Stimulated activated naive CD8-positive, alpha-beta T cell treated with anti-CD3 and anti-CD28 coated beads, Interleukin-15, Interleukin-2, amounts not matched to agents 100 ng/mL and 50 ng/mL, for 24 hours (primary cell): Measurements from ENCODE around the gene AASDHPPT.
"Not testable (repeated sequence)": the region's sequence is repeated elsewhere in the genome, so short reads cannot be mapped to it uniquely, and the experiment has no call there.

Experiments used
- H3K27ac Mint-ChIP-seq: one replicate; pipeline ENCODE4 v1.8.0; 2021; ENCODE audit warnings: mild to moderate bottlenecking, mixed read lengths
- H3K27me3 Mint-ChIP-seq: one replicate; pipeline ENCODE4 v1.8.0; 2021; ENCODE audit warnings: mixed read lengths
- H3K36me3 Mint-ChIP-seq: one replicate; pipeline ENCODE4 v1.8.0; 2021; ENCODE audit warnings: low read depth, mixed read lengths
- H3K4me1 Mint-ChIP-seq: one replicate; pipeline ENCODE4 v1.8.0; 2021; ENCODE audit warnings: low read depth, mixed read lengths
- H3K4me3 Mint-ChIP-seq: one replicate; pipeline ENCODE4 v1.8.0; 2021; ENCODE audit warnings: mild to moderate bottlenecking, mixed read lengths
- H3K9me3 Mint-ChIP-seq: one replicate; pipeline ENCODE4 v1.8.0; 2021; ENCODE audit warnings: mixed read lengths

AASDHPPT gene, protein sequence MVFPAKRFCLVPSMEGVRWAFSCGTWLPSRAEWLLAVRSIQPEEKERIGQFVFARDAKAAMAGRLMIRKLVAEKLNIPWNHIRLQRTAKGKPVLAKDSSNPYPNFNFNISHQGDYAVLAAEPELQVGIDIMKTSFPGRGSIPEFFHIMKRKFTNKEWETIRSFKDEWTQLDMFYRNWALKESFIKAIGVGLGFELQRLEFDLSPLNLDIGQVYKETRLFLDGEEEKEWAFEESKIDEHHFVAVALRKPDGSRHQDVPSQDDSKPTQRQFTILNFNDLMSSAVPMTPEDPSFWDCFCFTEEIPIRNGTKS

DNA sequence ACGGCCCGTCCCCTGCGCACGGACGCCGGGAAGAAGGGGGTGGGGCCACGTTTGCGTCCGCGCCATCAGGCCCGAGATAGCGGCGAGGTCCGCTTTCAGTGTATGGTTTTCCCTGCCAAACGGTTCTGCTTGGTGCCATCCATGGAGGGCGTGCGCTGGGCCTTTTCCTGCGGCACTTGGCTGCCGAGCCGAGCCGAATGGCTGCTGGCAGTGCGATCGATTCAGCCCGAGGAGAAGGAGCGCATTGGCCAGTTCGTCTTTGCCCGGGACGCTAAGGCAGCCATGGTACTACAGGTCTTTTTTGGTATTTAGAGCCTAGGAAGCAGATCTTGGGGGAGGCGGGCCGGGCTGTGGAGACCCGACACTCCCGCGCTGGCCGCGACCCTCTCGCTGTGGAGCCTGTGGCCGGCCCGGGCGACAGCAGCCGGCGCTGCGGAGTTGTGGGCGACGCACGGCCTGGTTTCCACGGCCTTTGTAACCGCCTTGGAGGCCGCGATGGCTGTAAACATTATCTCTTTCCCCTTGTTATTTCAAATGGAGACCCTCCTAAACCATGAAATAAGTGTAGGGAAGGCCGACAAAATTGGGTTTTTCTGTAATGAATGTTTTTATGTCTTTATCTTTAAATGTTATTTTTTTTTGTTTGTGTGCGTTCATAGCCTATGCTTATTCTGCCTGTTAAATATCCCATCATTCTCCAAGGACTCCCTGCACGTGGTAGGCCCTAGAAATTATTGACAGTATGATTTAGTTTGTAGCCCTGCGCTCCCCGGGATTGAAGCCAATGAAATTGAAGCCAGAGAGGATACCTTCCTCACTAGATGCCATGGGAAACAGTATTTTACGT, at the start of gene AASDHPPT:
AASDHPPT (plus strand) TSS at position 54 of the 847 bp plus-strand sequence; CDS start at position 103, 49 bp downstream.
- no peaks in the 10 kb centered on the region for H3K9me3 Mint-ChIP-seq

DNA sequence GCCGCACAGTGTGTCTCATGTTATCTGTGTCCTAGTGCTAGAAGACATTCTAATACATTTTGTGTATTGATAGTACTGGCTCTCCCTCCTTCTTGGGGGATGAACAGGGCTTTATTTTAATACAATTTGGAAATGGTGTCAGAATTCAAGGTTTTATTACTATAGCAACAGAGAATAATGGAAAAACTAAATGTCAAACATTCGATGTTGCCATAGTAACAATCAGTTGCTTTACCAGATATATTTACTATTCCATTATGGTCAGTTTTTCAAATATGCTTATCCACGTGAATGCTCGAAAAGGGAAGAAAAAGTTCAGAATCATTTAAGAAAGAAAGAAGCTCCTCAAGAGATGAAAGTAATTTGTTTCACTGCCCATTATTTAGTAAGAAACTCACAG, 46.9 kb upstream of the AASDHPPT start:
- peaks cover 57% of the 10 kb centered on the region for H3K27me3 Mint-ChIP-seq
- H3K9me3 Mint-ChIP-seq, result peaks cover 3% of the 10 kb centered on the region
- H3K4me3 Mint-ChIP-seq, result no peak overlapping the region
- H3K4me1 Mint-ChIP-seq, result no peaks in the 10 kb centered on the region
- no peak overlapping the region for H3K27ac Mint-ChIP-seq
- H3K36me3 Mint-ChIP-seq, result no peaks in the 10 kb centered on the region

More for the DNA sequence above, at the start of gene AASDHPPT:
- H3K4me1 Mint-ChIP-seq, result peaks cover 65% of the 10 kb centered on the region
- no peaks in the 10 kb centered on the region for H3K27me3 Mint-ChIP-seq
- peak within 1 kb of the TSS; percentile 98 for H3K27ac Mint-ChIP-seq
- H3K36me3 Mint-ChIP-seq, result peaks cover 34% of the 10 kb centered on the region
- peak within 1 kb of the TSS; percentile 97 for H3K4me3 Mint-ChIP-seq

DNA sequence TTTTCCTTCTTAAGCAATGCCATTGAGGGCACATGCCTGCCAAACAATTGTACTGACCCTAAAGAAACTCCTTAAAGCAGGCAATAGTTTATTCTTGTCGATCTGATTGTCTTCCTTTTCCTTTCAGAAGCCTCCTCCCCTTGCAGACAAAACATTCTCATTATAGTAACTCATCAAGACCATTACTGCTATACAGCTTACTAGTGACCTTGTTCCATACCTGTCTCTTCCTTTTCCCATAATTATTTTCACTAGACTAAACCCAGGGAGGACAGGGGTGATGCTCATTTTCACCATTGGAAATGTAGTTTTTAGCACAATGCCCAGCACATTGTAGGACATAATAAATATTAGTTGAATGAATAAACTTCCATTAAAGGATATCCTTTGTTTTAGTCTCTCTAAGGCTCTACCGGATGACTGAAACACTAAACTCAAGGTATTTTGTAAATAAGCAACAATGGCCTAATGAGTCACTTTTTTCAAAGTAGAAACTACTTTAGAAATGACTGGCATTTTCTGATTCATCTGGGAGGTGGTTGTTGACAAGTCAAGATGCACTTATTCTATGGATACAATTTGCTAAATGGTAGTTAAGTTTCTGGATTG, 46.2 kb upstream of the AASDHPPT start:
- Mint-ChIP-seq H3K4me1 (no peaks in the 10 kb centered on the region), H3K27me3 (peaks cover 58% of the 10 kb centered on the region), H3K9me3 (peaks cover 3% of the 10 kb centered on the region), H3K36me3 (no peaks in the 10 kb centered on the region), H3K27ac (no peak overlapping the region), H3K4me3 (no peak overlapping the region)

DNA sequence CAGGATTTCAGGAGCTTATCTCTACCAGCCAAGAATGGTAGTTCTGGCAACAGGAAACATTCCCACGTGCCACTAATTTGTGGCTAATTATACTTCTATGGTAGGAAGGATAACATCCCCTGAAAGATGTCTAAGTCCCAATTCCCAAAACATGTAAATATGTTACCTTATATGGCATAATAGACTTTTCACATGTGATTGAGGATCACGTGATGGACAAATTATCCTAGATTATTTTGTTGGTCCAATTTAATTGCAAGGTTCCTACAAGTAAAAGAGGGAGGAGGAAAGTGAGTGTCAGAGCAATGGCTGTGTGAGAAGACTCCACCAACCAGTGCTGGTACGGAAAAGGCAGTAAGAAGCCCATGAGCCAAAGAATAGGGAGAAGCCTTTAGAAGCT, 45.5 kb upstream of the AASDHPPT start:
- no peaks in the 10 kb centered on the region for H3K36me3 Mint-ChIP-seq
- no peak overlapping the region for H3K4me3 Mint-ChIP-seq
- H3K4me1 Mint-ChIP-seq, result no peaks in the 10 kb centered on the region
- no peak overlapping the region for H3K27ac Mint-ChIP-seq
- peaks cover 3% of the 10 kb centered on the region for H3K9me3 Mint-ChIP-seq
- H3K27me3 Mint-ChIP-seq, result peaks cover 54% of the 10 kb centered on the region

DNA sequence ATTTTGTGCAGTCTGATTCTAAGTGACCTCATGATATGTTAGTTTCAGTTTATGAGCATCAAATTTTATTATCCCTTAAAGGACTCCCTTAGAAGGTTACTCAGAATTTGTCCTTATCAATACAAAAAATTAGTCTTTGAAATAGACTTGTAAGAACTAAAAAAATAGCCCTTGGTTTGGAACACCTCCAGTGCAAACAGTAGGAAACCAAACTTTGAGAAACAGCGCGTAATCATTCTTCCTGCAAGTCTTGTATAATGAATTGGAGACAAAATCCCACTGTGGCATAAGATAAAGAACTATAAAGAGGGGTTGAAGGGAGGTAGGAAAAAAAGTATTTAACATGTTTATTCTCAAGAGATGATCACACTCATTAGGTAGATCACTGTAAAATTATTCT, 44.6 kb upstream of the AASDHPPT start:
- no peak overlapping the region for H3K4me3 Mint-ChIP-seq
- H3K9me3 Mint-ChIP-seq, result peaks cover 3% of the 10 kb centered on the region
- H3K27ac Mint-ChIP-seq, result no peak overlapping the region
- no peaks in the 10 kb centered on the region for H3K4me1 Mint-ChIP-seq
- no peaks in the 10 kb centered on the region for H3K36me3 Mint-ChIP-seq
- peaks cover 47% of the 10 kb centered on the region for H3K27me3 Mint-ChIP-seq

DNA sequence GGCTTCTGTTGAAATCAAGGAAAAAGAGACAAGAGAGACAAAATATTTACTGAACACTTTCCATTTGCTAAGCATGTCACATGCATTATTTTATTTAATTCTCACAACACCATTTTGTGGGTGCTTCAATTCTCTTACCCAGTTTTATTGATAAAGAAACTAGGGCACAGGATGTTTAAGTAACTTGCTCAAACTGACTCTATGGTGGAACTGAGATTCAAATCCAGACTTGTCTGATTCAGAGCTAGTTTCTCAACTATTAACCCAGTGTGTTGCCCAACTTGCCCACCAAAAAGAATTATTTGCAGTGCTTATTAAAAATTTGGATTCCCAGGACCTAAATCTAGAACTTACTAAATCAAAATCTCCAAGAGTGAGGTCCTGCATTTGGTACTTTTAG, 33.9 kb upstream of the AASDHPPT start:
- Mint-ChIP-seq H3K9me3 (no peaks in the 10 kb centered on the region), H3K4me1 (no peaks in the 10 kb centered on the region), H3K36me3 (no peaks in the 10 kb centered on the region), H3K27ac (no peak overlapping the region), H3K4me3 (no peak overlapping the region), H3K27me3 (peaks cover 21% of the 10 kb centered on the region)

DNA sequence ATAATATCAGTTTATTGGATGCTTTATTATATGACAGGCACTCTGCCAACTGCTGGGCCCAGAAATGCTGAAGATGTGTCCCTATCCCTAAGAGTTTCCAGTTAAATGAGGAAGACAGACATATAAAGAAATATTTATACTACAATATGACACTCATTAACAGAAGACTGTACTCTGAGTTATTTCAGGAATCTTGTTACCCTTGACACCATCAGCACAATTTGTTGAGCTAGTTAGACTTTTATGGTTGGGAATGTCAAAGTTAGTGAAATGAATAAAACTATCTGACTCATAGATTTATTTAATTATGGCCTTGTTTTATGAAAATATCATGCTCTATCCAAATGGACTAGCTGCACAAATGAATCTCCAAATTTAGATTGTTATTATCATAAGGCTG, 29.8 kb upstream of the AASDHPPT start:
- Mint-ChIP-seq H3K27ac (no peak overlapping the region), H3K36me3 (no peaks in the 10 kb centered on the region), H3K4me3 (no peak overlapping the region), H3K9me3 (no peaks in the 10 kb centered on the region), H3K4me1 (no peaks in the 10 kb centered on the region), H3K27me3 (peaks cover 16% of the 10 kb centered on the region)

DNA sequence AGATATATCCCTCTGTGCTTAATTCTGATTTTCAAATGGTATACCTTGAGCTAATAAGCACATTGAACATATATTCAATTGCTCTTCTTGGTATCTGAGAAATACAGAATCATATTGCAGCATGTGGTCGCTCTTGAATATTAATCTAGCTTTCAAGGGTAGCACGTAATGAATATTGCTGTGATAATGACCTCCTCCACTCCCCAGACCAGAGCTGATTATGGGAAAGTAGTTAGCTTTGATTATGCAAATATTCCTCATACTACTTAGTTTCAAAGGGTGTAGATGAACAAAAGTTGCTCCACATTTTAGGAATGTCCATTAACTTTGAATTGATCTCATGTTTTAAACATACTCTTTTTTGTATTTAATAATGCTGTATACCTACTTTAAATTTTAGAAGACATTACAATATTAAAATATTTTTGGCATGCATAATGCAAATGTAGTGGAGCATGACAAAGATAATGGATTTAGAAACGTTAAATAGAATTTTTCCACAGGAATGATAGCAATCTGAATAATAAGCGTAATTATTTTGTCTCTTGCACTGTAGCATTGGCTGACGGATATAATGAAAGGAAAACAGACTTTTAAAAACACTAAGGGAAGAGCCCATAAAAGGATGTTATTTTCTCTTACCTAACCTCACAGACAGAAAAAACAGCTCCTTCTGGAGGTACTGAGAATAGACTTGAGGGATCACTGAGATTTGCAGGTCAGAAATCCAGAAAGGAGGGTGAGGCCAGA, 27.6 kb upstream of the AASDHPPT start:
- no peak overlapping the region for H3K4me3 Mint-ChIP-seq
- no peak overlapping the region for H3K27ac Mint-ChIP-seq
- H3K27me3 Mint-ChIP-seq, result no peaks in the 10 kb centered on the region
- H3K9me3 Mint-ChIP-seq, result no peaks in the 10 kb centered on the region
- peaks cover 8% of the 10 kb centered on the region for H3K36me3 Mint-ChIP-seq
- H3K4me1 Mint-ChIP-seq, result no peaks in the 10 kb centered on the region

DNA sequence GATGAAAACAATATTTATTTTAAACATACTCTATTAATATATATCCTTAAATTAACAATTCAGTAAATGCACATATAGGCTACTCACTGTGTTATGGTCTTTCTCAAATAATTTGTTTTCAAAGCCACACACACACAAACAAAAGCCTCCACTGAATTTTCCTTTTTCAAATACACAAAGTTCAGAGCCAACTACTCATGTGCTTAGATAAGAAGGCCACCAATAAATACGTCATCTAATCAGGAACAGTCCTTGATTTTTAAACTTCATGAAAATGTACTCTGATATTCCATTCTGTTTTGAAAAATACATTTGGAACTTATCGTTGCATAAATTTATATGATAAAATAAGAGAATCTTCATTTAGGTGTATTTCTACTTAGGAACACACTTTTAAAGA, 26.4 kb upstream of the AASDHPPT start:
- H3K9me3 Mint-ChIP-seq, result no peaks in the 10 kb centered on the region
- no peak overlapping the region for H3K4me3 Mint-ChIP-seq
- no peaks in the 10 kb centered on the region for H3K4me1 Mint-ChIP-seq
- no peak overlapping the region for H3K27ac Mint-ChIP-seq
- peaks cover 8% of the 10 kb centered on the region for H3K36me3 Mint-ChIP-seq
- no peaks in the 10 kb centered on the region for H3K27me3 Mint-ChIP-seq

DNA sequence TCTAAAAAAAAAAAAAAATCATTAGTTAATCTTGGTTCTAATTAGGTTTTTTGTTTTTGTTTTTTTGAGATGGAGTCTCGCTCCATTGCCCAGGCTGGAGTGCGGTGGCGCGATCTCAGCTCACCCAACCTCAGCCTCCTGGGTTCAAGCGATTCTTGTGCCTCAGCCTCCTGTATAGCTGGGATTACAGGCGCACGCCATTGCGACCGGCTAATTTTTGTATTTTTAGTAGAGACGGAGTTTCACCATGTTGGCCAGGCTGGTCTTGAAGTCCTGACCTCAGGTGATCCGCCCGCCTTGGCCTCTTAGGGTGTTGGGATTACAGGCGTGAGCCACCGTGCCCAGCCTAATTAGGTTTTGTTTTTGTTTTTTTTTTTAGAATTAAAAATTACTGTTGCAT, 19.1 kb upstream of the AASDHPPT start:
- not testable (repeated sequence) for H3K4me3 Mint-ChIP-seq, H3K9me3 Mint-ChIP-seq, H3K27me3 Mint-ChIP-seq, H3K27ac Mint-ChIP-seq
- H3K36me3 Mint-ChIP-seq, result peaks cover 14% of the 10 kb centered on the region
- peaks cover 15% of the 10 kb centered on the region for H3K4me1 Mint-ChIP-seq

DNA sequence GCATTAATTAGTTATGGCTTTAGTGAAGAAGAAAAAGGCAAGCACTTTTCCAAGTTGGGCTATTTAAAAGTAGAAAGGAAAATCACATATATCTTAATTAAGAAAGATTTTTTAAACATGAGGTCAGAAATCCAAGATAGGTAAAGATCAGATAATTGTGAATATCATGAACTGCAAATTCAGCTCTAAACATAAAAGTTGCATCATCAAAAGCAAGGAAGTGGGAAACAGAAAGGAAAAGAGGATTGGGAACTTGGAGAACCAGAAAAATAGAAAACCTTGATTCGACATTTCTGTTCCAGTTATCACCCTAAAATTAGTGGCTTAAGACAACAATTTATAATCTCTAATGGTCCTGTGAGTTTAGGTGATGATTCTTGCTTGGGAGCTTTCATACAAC, 17.8 kb upstream of the AASDHPPT start:
- Mint-ChIP-seq H3K4me3 (no peak overlapping the region), H3K4me1 (peaks cover 15% of the 10 kb centered on the region), H3K36me3 (peaks cover 7% of the 10 kb centered on the region), H3K27ac (no peak overlapping the region), H3K9me3 (peaks cover 4% of the 10 kb centered on the region), H3K27me3 (no peaks in the 10 kb centered on the region)

DNA sequence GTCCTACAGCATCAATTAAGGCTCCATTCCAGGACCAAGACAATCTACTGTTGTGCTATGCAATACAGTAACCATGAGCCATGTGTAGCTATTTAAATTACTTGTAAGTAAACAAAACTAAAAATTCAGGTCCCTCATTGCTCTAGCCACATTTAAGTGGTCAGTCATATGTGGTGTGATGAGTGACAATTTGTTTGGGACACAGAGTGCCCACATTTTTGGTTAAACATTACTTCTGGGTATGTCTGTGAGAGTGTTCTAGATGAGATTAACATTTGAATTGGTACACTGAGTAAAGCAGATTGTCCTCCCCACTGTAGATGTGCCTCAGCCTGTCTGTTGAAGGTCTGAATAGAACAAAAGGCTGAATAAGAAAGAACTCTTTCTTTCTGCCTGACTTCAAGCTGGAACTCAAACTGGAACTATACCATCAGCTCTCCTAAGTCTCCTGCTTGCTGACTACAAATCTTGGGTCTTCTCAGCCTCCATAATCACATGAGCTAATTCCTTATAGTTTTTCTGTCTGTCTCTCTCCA, 16.1 kb upstream of the AASDHPPT start:
- Mint-ChIP-seq H3K4me3 (no peak overlapping the region), H3K27me3 (no peaks in the 10 kb centered on the region), H3K4me1 (peaks cover 15% of the 10 kb centered on the region), H3K36me3 (peaks cover 7% of the 10 kb centered on the region), H3K9me3 (peaks cover 4% of the 10 kb centered on the region), H3K27ac (no peak overlapping the region)

DNA sequence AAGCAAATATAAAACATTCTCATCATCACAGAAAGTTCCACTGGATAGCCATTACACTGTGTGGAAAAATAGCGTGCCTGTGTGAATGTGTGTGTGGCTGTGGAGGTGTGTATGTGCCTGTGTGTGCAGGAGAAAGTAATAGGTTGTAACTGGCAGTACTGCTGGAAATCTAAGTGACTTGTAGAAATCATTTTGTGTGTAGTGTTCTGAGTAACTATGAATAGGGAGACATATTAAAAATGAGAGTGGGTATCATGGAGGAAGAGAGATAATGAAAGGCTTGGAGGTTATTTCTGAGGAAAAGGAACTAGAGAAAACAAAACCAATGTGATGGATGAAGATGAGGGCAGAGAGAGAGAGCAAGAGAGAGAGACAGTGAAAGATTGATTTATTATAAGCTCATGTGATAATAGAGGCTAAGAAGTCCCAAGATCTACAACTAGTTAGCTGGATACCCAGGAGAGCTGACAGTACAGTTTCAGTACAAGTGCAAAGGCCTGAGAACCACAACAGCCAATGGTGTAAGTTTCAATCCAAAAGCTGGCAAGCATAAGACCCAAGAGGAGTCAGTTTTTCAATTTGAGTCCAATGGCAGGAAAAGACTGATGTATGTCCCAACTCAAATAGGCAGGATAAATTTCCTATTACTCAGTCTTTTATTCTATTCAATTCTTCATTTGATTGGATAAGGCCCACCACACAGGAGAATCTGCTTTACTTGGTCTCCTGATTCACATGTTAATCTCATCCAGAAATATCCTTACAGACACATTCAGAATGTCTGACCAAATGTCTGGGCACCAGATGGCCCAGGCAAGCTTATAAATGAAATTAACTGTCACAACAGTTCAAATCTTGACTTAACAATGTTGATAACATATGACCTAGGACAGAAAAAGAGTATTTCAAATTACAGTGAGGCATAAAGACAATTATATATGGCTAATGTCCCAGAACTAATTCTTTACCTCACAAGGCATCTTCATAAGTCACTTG, 15.2 kb upstream of the AASDHPPT start:
- Mint-ChIP-seq H3K36me3 (peaks cover 12% of the 10 kb centered on the region), H3K4me1 (peaks cover 15% of the 10 kb centered on the region), H3K27ac (peak overlapping the region; percentile 59), H3K4me3 (no peak overlapping the region), H3K9me3 (peaks cover 4% of the 10 kb centered on the region), H3K27me3 (no peaks in the 10 kb centered on the region)
